HL-60 (cell line): Measurements from ENCODE around the gene CD82.

Experiments
- REST ChIP-seq: IDR thresholded peaks from 2 replicates; pipeline ENCODE4 v1.6.1; 2012; ENCODE audit warnings: low read depth; ENCODE audit not compliant: insufficient replicate concordance
- TF ChIP-seq, protein P1 (sequence below): IDR thresholded peaks from one replicate; pipeline ENCODE4 v1.5.1; 2011; ENCODE audit warnings: low read length, control low read depth, inconsistent platforms; ENCODE audit not compliant: insufficient read depth

- TF ChIP-seq, protein P1, sequence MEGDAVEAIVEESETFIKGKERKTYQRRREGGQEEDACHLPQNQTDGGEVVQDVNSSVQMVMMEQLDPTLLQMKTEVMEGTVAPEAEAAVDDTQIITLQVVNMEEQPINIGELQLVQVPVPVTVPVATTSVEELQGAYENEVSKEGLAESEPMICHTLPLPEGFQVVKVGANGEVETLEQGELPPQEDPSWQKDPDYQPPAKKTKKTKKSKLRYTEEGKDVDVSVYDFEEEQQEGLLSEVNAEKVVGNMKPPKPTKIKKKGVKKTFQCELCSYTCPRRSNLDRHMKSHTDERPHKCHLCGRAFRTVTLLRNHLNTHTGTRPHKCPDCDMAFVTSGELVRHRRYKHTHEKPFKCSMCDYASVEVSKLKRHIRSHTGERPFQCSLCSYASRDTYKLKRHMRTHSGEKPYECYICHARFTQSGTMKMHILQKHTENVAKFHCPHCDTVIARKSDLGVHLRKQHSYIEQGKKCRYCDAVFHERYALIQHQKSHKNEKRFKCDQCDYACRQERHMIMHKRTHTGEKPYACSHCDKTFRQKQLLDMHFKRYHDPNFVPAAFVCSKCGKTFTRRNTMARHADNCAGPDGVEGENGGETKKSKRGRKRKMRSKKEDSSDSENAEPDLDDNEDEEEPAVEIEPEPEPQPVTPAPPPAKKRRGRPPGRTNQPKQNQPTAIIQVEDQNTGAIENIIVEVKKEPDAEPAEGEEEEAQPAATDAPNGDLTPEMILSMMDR = no peak
- TF ChIP-seq REST = no peak
Observed at GRCh38 chr11:44519989-44520737, 45.3 kb upstream of the CD82 start.
